HL-60 (cell line): ENCODE results near the gene MSGN1.

Experiments used
- DNase-seq, 2 experiments: peaks; one replicate each; pipeline ENCODE4 v3.0.0-alpha.2; 2010 to 2020; ENCODE audit warnings: low read depth in 1 of 2, low spot score in 1 of 2
- H3K27ac ChIP-seq: fragments of 250-450 bp; sonication (Bioruptor Pico); replicated peaks from 2 replicates; pipeline ENCODE4 v1.5.1; 2020; ENCODE audit warnings: mild to moderate bottlenecking, moderate library complexity
- H3K27me3 ChIP-seq: fragments of 250-450 bp; sonication (Bioruptor Pico); 2 replicates; pipeline ENCODE4 v1.5.1; 2021; ENCODE audit warnings: mild to moderate bottlenecking, moderate library complexity; ENCODE audit not compliant: insufficient read depth, poor library complexity, severe bottlenecking
- H3K4me3 ChIP-seq: replicated peaks from 2 replicates; pipeline ENCODE4 v1.5.1; 2011; ENCODE audit warnings: mild to moderate bottlenecking, control low read depth, low read length; ENCODE audit not compliant: insufficient read depth
- GABPA ChIP-seq: IDR thresholded peaks from 2 replicates; pipeline ENCODE4 v1.6.1; 2012; ENCODE audit warnings: low read depth
- POLR2AphosphoS5 ChIP-seq: IDR thresholded peaks from 2 replicates; pipeline ENCODE4 v1.6.1; 2012; ENCODE audit warnings: low read depth
- SPI1 ChIP-seq: IDR thresholded peaks from 2 replicates; pipeline ENCODE4 v1.6.1; 2012; ENCODE audit warnings: low read depth, mild to moderate bottlenecking, borderline replicate concordance
- TF ChIP-seq, protein P1 (sequence below): IDR thresholded peaks from 2 replicates; pipeline ENCODE4 v1.6.1; 2012; ENCODE audit warnings: low read depth; ENCODE audit not compliant: insufficient replicate concordance
- TF ChIP-seq, protein P2 (sequence below): IDR thresholded peaks from one replicate; pipeline ENCODE4 v1.5.1; 2011; ENCODE audit warnings: low read length, control low read depth, inconsistent platforms; ENCODE audit not compliant: insufficient read depth

The MSGN1 gene

DNA sequence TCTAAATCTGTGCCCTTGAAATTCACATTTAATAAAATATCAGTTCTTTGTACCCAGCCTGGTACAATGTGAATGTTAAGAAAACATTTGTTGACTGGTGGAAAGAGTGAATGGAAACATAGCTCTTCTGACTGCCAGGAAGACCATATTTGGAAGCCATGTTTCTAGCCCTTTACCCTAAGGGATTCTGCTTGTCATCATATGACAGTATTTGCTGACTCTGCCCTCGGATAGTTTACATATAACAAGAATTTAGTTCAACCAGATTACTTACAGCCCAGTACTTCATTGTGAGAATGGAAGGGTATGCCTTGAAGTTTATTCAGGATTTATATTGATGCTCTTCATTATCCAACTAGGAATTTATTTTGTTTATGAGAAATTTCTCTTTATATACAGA is 48.4 kb downstream of the MSGN1 start:
- no peak overlapping the region for H3K27ac ChIP-seq
- no peak overlapping the region for H3K4me3 ChIP-seq
- H3K27me3 ChIP-seq, result no peaks in the 10 kb centered on the region
- TF ChIP-seq, protein P1, sequence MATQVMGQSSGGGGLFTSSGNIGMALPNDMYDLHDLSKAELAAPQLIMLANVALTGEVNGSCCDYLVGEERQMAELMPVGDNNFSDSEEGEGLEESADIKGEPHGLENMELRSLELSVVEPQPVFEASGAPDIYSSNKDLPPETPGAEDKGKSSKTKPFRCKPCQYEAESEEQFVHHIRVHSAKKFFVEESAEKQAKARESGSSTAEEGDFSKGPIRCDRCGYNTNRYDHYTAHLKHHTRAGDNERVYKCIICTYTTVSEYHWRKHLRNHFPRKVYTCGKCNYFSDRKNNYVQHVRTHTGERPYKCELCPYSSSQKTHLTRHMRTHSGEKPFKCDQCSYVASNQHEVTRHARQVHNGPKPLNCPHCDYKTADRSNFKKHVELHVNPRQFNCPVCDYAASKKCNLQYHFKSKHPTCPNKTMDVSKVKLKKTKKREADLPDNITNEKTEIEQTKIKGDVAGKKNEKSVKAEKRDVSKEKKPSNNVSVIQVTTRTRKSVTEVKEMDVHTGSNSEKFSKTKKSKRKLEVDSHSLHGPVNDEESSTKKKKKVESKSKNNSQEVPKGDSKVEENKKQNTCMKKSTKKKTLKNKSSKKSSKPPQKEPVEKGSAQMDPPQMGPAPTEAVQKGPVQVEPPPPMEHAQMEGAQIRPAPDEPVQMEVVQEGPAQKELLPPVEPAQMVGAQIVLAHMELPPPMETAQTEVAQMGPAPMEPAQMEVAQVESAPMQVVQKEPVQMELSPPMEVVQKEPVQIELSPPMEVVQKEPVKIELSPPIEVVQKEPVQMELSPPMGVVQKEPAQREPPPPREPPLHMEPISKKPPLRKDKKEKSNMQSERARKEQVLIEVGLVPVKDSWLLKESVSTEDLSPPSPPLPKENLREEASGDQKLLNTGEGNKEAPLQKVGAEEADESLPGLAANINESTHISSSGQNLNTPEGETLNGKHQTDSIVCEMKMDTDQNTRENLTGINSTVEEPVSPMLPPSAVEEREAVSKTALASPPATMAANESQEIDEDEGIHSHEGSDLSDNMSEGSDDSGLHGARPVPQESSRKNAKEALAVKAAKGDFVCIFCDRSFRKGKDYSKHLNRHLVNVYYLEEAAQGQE, result no peak
- TF ChIP-seq, protein P2, sequence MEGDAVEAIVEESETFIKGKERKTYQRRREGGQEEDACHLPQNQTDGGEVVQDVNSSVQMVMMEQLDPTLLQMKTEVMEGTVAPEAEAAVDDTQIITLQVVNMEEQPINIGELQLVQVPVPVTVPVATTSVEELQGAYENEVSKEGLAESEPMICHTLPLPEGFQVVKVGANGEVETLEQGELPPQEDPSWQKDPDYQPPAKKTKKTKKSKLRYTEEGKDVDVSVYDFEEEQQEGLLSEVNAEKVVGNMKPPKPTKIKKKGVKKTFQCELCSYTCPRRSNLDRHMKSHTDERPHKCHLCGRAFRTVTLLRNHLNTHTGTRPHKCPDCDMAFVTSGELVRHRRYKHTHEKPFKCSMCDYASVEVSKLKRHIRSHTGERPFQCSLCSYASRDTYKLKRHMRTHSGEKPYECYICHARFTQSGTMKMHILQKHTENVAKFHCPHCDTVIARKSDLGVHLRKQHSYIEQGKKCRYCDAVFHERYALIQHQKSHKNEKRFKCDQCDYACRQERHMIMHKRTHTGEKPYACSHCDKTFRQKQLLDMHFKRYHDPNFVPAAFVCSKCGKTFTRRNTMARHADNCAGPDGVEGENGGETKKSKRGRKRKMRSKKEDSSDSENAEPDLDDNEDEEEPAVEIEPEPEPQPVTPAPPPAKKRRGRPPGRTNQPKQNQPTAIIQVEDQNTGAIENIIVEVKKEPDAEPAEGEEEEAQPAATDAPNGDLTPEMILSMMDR, result no peak
- no peak for TF ChIP-seq GABPA
- no peak for TF ChIP-seq POLR2AphosphoS5
- DNase-seq, result no peak

DNA sequence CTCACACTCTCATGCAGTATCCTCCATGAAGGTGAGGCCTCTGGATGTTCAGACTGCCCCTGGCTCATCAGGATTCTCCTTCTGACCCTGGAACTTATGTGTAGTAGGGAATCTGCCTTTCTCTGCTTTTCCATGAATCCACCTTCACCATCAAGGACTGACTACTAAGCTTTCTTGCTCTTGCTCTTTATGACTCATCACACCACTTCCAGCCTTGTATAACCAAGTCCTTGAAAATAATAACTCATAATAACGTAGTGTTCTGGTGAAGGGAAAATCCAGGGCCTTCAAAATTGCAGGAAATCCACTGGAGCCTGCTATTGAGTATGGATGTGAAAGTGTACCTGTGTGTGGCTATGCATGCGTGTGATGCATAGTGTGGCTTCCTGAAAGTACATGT is 50.9 kb downstream of the MSGN1 start:
- DNase-seq, result no peak
- no peak for TF ChIP-seq GABPA
- TF ChIP-seq SPI1, result no peak
- TF ChIP-seq POLR2AphosphoS5, result no peak
- TF ChIP-seq, protein P2, result no peak
- TF ChIP-seq, protein P1, result no peak
- no peak overlapping the region for H3K27ac ChIP-seq
- H3K27me3 ChIP-seq, result no peaks in the 10 kb centered on the region
- H3K4me3 ChIP-seq, result no peak overlapping the region
